SU-DHL-6 (cell line): ENCODE data around the gene GBX2.

ENCODE experiments used
- CTCF ChIP-seq: fragments of 200-600 bp; sonication (generic); IDR thresholded peaks from one replicate; pipeline ENCODE4 v1.5.1; 2017; ENCODE audit warnings: antibody characterized with exemption, mild to moderate bottlenecking, low read length, moderate library complexity; ENCODE audit not compliant: insufficient read depth, poor library complexity, severe bottlenecking
- EZH2phosphoT487 ChIP-seq: fragments of 200-600 bp; sonication (generic), shearing (Covaris generic); conservative IDR thresholded peaks from 2 replicates; pipeline ENCODE4 v1.6.1; 2018; ENCODE audit warnings: mild to moderate bottlenecking, antibody characterized with exemption, low read length, moderate library complexity, mixed read lengths

- peak; percentile 70 for TF ChIP-seq CTCF
- TF ChIP-seq EZH2phosphoT487, result no peak
Measured at GRCh38 chr2:236180831-236181453, 12.8 kb upstream of the GBX2 start.
